ENCODE measurements around the gene PTCRA. TPM values are rescaled to one million over a fixed set of nuclear protein-coding genes. Genes with fewer than 3 reads are reported as not detected.
"Not testable (repeated sequence)": the region's sequence is repeated elsewhere in the genome, so short reads cannot be mapped to it uniquely, and the experiment has no call there.

PTCRA gene
- total RNA-seq, 2 donors from 2014 or later, result not detected

DNA sequence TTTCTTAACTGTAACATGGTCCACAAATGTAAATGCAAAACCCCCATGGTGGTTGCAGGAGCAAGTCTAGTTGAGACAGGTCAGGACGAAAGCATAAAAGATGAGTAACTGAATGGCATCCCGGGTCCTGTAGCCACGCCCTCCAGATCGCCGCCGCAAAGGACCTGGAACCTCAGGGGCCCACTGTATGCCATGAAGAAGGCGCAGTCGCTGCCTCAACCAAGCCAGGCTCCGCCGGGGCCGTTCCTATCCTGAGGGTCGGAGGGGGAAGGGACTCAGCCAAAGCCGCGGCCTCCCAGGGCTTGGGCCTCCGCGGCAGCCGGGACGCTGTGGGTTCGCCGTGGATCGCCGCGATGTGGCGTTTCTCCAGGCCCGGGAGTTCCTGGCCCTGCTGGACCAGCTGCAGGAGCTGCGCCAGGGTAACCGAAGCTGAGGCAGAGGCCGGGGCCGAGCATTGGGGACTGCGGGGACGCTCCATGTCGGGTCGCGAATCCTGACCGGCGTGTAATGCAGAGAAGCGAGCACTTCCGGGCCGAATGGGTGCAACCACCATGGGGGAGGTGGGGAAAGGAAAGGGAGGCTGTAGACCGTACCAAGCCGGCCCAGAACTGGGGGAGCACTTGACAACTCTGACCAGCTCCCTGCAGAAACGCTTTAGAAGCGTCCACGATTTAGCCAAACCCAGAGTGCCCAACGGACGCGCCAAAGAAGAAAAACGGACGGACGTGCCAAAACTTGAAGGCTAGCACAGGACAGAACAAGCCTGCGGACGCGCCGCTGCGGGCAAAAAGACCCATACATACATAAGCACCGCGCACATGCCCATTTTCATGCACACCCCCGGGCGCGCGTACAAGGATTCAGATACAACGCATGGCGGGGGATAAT is 25.3 kb upstream of the PTCRA start:
- Histone ChIP-seq H3K27ac (peak overlapping the region; percentile 78 to 86), H3K4me3 (peak overlapping the region; percentile 76 to 90), H3K9me3 (no peaks in the 10 kb centered on the region), H3K36me3 (peaks cover 4 to 6% of the 10 kb centered on the region in 2 donors), H3K4me1 (replicated peaks) (no peaks in the 10 kb centered on the region), H3K27me3 (replicated peaks; ENCODE audit: insufficient read depth) (no peaks in the 10 kb centered on the region)
- peak; percentile 91 for DNase-seq (ENCODE audit: low spot score)
- intact Hi-C loops (cut with DNase I), result no loop called here
- TF ChIP-seq, protein P1, sequence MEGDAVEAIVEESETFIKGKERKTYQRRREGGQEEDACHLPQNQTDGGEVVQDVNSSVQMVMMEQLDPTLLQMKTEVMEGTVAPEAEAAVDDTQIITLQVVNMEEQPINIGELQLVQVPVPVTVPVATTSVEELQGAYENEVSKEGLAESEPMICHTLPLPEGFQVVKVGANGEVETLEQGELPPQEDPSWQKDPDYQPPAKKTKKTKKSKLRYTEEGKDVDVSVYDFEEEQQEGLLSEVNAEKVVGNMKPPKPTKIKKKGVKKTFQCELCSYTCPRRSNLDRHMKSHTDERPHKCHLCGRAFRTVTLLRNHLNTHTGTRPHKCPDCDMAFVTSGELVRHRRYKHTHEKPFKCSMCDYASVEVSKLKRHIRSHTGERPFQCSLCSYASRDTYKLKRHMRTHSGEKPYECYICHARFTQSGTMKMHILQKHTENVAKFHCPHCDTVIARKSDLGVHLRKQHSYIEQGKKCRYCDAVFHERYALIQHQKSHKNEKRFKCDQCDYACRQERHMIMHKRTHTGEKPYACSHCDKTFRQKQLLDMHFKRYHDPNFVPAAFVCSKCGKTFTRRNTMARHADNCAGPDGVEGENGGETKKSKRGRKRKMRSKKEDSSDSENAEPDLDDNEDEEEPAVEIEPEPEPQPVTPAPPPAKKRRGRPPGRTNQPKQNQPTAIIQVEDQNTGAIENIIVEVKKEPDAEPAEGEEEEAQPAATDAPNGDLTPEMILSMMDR (IDR thresholded peaks at IDR 0.05), result peak in 2 of 4 experiments; percentile 2 to 12
- TF ChIP-seq POLR2AphosphoS5 (IDR thresholded peaks at IDR 0.05) (peak; percentile 87), POLR2A (IDR thresholded peaks at IDR 0.05) (peak; percentile 49)
- WGBS, result under 1% methylated on average over 61 of the region's 63 CpGs

DNA sequence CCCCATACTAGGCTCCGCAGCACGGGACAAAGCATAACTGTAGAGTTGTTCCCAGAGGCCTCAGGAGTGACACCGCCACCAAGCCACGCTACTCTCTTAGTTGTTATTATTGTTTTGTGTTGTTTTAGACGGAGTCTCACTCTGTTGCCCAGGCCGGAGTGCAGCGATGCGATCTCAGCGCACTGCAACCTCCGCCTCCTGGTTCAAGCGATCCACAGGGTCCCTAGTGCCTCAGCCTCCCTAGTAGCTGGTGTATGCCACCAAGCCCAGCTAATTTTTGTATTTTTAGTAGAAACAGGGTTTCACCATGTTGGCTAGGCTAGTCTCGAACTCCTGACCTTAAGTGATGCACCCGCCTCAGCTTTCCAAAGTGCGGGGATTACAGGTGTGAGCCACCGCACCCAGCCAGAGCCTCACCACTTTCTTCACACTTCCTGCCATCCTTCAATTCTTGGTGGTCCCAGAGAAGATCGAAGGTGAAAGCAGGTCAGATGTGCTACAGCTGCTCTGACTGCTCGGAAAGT is 24.6 kb upstream of the PTCRA start:
- 40% methylated on average over 17 of the region's 17 CpGs for WGBS
- intact Hi-C loops (cut with DNase I), result no loop called here
- Histone ChIP-seq H3K4me1 (replicated peaks) (no peaks in the 10 kb centered on the region), H3K27ac (peak overlapping the region; percentile 78 to 86), H3K36me3 (no peaks in the 10 kb centered on the region), H3K9me3 (no peaks in the 10 kb centered on the region), H3K27me3 (replicated peaks; ENCODE audit: insufficient read depth) (no peaks in the 10 kb centered on the region), H3K4me3 (peak overlapping the region; percentile 76 to 90)
- DNase-seq (ENCODE audit: low spot score), result no peak
- TF ChIP-seq POLR2AphosphoS5 (IDR thresholded peaks at IDR 0.05), result no peak
- TF ChIP-seq, protein P1 (IDR thresholded peaks at IDR 0.05), result no peak
- TF ChIP-seq POLR2A (IDR thresholded peaks at IDR 0.05), result no peak

DNA sequence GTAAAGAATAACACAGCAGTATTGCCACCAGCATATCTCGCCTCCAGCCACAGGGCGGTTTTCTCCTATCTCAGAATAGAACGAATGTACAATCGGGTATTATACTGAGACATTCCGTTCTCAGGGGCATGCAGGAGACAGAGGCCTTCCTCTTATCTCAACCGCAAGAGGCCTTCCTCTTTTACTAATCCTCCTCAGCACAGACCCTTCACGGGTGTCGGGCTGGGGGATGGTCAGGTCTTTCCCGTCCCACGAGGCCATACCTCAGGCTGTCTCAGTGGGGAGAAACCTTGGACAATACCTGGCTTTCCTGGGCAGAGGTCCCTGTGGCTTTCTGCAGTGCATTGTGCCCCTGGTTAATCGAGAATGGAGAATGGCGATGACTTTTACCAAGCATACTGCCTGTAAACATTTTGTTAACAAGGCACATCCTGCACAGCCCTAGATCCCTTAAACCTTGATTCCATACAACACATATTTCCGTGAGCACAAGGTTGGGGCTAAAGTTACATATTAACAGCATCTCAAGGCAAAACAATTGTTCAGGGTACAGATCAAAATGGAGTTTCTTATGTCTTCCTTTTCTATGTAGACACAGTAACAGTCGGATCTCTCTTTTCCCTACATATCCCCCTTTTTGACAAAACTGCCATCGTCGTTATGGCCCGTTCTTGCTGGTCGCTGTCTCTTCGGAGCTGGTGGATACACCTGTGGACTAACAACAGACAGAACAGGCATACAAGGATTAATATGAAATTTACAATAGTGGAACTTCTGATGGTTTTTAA is 21.6 kb upstream of the PTCRA start:
- intact Hi-C loops (cut with DNase I); H3K4me1 ChIP-seq (replicated peaks); DNase-seq (ENCODE audit: low spot score); H3K27ac ChIP-seq; H3K36me3 ChIP-seq; H3K4me3 ChIP-seq; H3K9me3 ChIP-seq; H3K27me3 ChIP-seq (replicated peaks; ENCODE audit: insufficient read depth): not testable (repeated sequence)
- 65% methylated on average over 19 of the region's 19 CpGs for WGBS

DNA sequence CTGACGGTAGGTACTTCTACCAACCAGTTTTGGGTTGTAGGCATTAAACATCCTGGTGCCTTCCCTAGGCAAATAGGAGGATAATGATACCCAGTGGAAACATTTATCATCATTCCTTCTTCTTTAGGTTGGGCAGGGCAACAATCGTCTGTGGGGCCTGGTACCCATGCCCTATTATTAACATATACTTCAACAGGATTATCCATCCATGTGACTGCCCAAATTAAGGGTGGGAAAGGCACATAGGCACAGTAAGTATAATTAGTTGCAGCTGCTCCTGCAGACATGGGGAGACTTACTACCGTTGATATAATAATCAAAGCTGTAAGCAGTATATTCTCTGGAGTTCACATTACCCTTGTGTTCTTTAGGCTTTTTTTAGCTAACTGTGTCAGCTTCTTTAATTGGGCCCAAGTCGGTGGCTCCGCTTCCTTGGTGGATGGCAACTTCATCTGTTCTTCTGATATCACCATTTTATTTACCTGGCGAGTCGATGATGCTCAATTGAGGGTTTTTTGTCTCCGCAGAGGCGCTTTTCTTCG is 19.6 kb upstream of the PTCRA start:
- 82% methylated on average over 10 of the region's 10 CpGs for WGBS
- H3K9me3 ChIP-seq, result no peaks in the 10 kb centered on the region
- H3K27ac ChIP-seq, result no peak overlapping the region
- no peaks in the 10 kb centered on the region for H3K36me3 ChIP-seq
- peaks cover 3% of the 10 kb centered on the region for H3K4me1 ChIP-seq (replicated peaks)
- no peak for DNase-seq (ENCODE audit: low spot score)
- no peak overlapping the region for H3K4me3 ChIP-seq
- TF ChIP-seq POLR2A (IDR thresholded peaks at IDR 0.05), result no peak
- TF ChIP-seq, protein P1 (IDR thresholded peaks at IDR 0.05), result no peak
- no peak for TF ChIP-seq POLR2AphosphoS5 (IDR thresholded peaks at IDR 0.05)
- no peaks in the 10 kb centered on the region for H3K27me3 ChIP-seq (replicated peaks; ENCODE audit: insufficient read depth)
- intact Hi-C loops (cut with DNase I), result no loop called here

DNA sequence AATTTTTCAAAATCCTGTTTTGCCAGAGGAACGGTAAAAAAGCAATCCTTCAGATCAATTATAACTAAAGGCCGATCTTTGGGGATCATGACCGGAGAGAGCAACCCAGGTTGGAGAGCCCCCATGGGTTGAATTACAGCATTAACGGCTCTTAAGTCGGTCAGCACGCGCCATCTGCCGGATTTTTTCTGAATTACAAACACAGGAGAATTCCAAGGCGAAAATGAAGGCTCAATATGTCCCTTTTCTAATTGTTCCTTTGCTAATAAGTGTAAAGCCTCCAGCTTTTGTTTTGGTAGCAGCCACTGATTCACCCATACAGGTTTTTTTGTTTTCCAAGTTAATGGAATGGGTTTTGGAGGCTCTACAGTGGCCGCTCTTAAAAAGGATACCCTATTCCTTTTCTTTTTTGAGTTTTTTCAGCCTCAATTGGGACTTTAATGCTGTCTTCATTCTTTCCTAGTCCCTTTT is 16.9 kb upstream of the PTCRA start:
- intact Hi-C loops (cut with DNase I), result no loop called here
- H3K4me3 ChIP-seq, result no peak overlapping the region
- DNase-seq (ENCODE audit: low spot score), result peak; percentile 73
- H3K27ac ChIP-seq, result no peak overlapping the region
- no peaks in the 10 kb centered on the region for H3K36me3 ChIP-seq
- no peak for TF ChIP-seq POLR2AphosphoS5 (IDR thresholded peaks at IDR 0.05)
- no peak for TF ChIP-seq POLR2A (IDR thresholded peaks at IDR 0.05)
- TF ChIP-seq, protein P1 (IDR thresholded peaks at IDR 0.05), result peak; percentile 48 to 85 (median 76)
- H3K9me3 ChIP-seq, result no peaks in the 10 kb centered on the region
- H3K27me3 ChIP-seq (replicated peaks; ENCODE audit: insufficient read depth), result no peaks in the 10 kb centered on the region
- WGBS, result 9% methylated on average over 10 of the region's 10 CpGs
- H3K4me1 ChIP-seq (replicated peaks), result peaks cover 6% of the 10 kb centered on the region
